HG02623 (cell line): ENCODE measurements around the gene PCDHGB2.
A peak's percentile ranks its signal among the peaks of the same experiment; 100 is the strongest.
"Not testable (repeated sequence)": the region's sequence is repeated elsewhere in the genome, so short reads cannot be mapped to it uniquely, and the experiment has no call there.

Experiments
- ATAC-seq: cut with Tn5 transposase; IDR thresholded peaks from one replicate; pipeline ENCODE4 v1.9.1; 2021; ENCODE audit warnings: moderate library complexity; ENCODE audit not compliant: unreplicated experiment

PCDHGB2 gene

GRCh38 chr5:141359790-141360426, at the start of gene PCDHGB2:
Gene PCDHGB2, plus strand, starts transcription at chr5:141359994. Its CDS starts 142 bp downstream, at chr5:141360136.
- ATAC-seq = peak; percentile 68

DNA sequence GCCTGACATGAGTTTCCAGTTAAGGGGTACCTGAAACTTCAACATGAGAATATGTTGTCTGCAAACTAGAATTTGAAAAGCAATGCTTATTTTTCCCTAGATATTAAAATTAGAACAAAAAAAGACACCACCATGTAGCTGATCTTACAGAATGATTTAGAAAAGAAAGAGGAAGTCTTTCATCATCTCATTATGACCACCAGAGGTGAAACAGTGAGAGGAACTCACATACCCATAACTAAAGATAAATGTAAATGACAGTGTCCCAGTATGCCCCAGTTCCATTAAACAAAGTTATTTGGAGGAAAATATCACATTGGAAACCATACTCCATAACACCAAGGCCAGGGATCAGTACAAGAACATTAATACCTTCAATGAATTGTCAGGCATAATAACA, 46.1 kb upstream of the PCDHGB2 start:
- ATAC-seq = no peak

- not testable (repeated sequence) for ATAC-seq
Measured at GRCh38 chr5:141316963-141317362, 42.8 kb upstream of the PCDHGB2 start.

GRCh38 chr5:141319202-141319601, 40.6 kb upstream of the PCDHGB2 start:
- no peak for ATAC-seq

DNA sequence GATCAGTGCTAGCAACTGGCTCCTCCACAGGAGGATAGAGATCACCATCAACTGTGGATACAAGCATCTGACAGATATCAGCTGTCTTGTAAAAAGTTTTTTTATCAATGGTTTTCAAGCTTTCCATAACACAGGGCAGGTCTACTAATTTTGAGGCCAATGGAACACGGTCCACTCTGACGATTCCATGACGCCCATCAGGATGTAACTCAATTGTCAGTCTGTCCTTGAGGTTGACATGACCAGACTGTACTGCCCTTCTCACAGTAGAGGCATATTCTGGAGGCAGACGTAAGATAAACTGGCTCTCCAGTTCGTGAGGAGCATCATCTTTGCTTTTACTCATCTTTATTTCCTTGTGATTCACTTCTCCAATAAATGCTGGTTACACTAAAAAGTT, 40.1 kb upstream of the PCDHGB2 start:
- no peak for ATAC-seq

DNA sequence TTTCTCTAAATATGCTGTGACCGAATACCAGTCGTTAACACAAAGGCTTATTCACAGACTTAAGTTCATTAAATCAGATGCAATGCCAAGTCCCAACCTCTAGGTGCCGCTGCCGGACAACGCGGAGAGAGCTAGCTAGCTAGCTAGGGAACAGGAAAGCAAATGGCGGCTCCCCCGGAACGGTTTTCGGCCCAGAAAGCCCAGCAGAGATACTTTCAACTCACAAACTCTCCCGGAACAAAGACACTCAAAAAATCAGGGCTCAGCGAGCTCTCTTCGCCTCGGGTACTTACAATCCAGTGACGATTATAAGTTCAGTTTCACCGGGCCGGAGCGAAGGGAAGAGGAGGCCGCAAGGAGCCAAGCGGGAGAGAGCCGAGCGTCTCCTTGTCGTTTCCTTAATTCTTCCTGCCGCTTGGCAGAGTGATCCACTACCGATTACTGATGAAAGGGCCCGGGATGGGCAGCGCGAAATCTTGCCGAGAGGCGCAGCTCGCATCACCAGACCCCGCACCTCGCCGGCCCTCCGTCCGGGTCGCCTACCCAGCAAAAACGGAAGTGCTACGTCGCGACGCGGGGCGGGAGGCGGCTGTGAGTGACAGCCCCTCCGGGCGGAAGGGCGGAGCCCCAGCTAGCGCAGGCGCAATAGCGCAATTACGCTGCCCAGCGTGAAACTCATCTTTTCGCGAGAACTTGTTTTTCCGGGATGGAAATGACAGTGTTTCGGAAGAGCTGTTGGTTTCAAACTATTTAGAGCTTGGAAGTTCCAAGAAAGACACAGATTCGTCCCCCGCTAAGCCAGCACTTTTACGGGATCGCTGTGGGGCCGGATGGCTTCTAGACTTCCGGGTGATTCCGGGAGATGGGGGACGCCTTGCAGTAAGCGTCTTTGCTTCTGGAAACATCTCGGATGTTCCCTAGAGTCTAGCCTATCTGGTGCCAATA, 39.3 kb upstream of the PCDHGB2 start, which contains the start of gene TAF7:
TAF7 (minus strand) TSS at position 560 of the 945 bp plus-strand sequence. CDS start 740 bp downstream, outside the sequence.
- peak; percentile 91 for ATAC-seq

GRCh38 chr5:141322261-141322660, 37.5 kb upstream of the PCDHGB2 start:
- ATAC-seq = no peak

GRCh38 chr5:141326088-141326854, 33.5 kb upstream of the PCDHGB2 start:
- peak; percentile 71 for ATAC-seq

- ATAC-seq = no peak
Measured at GRCh38 chr5:141328231-141328630, 31.6 kb upstream of the PCDHGB2 start.

- ATAC-seq = no peak
Measured at GRCh38 chr5:141330299-141331080, 29.3 kb upstream of the PCDHGB2 start, which contains the start of gene PCDHGA1. Gene PCDHGA1, plus strand, starts transcription at chr5:141330514.

DNA sequence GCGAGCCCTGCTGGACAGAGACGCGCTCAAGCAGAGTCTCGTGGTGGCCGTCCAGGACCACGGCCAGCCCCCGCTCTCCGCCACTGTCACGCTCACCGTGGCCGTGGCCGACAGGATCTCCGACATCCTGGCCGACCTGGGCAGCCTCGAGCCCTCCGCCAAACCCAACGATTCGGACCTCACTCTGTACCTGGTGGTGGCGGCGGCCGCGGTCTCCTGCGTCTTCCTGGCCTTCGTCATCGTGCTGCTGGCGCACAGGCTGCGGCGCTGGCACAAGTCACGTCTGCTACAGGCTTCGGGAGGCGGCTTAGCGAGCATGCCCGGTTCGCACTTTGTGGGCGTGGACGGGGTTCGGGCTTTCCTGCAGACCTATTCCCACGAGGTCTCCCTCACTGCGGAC, 27.2 kb upstream of the PCDHGB2 start:
- ATAC-seq = not testable (repeated sequence)

DNA sequence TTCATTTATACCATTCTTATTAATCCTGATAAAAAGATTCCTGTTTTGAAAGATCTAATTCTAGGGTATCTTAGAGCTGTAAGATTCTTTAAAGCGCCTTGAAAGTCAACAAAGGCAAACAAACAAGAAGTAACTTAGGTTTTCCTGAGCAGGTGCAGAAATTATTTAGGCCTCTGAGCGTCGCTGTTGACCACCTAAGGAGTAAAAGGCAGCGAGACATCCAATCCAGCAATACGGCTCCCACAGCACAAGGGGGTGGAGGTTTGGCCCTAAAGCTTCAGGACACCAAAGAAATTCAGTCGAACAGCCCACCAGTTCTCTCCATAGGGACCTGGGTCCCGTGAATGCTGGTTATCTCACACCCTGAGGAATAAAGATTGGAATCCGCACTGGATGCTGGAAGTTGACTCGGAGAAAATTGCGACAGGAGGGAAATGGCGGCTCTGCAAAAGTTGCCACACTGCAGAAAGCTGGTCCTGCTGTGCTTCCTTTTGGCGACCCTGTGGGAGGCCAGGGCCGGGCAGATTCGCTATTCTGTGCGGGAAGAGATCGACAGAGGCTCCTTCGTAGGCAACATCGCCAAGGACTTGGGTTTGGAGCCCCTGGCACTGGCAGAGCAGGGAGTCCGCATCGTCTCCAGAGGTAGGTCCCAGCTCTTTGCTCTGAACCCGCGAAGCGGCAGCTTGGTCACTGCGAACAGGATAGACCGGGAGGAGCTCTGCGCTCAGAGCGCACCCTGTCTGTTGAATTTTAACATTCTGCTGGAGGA, 21.1 kb upstream of the PCDHGB2 start, which contains the start of gene PCDHGA2:
PCDHGA2 (plus strand) TSS at position 223 of the 769 bp plus-strand sequence.
- no peak for ATAC-seq

DNA sequence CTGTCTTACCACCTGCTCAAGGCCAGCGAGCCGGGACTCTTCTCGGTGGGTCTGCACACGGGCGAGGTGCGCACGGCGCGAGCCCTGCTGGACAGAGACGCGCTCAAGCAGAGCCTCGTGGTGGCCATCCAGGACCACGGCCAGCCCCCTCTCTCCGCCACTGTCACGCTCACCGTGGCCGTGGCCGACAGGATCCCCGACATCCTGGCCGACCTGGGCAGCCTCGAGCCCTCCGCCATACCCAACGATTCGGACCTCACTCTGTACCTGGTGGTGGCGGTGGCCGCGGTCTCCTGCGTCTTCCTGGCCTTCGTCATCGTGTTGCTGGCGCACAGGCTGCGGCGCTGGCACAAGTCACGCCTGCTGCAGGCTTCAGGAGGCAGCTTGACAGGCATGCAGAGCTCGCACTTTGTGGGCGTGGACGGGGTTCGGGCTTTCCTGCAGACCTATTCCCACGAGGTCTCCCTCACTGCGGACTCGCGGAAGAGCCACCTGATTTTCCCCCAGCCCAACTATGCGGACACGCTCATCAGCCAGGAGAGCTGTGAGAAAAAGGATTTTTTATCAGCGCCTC, 18.9 kb upstream of the PCDHGB2 start:
- ATAC-seq = not testable (repeated sequence)

DNA sequence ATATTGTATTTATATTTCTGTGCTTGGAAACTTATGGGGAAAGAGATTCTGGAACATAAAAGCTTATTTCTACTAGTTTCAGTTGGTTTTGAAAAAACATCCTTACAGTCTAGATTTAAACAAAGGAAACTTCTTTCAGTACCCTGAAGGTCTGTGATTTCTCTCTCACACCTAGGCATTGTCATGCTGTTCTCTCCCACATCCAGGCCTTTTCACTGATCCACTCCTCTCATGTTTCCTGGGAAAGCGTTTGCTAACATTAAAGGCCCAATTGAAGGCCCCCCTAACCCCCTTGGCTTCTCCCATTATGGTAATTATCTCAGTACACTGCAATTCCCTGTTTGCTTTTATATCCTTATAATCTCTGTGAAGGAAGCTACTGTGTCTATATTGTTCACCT, 17.0 kb upstream of the PCDHGB2 start:
- no peak for ATAC-seq

- no peak for ATAC-seq
Measured at GRCh38 chr5:141343242-141343952, 16.4 kb upstream of the PCDHGB2 start, which contains the start of gene PCDHGA3. Gene PCDHGA3, plus strand, starts transcription at chr5:141343829. Its CDS starts 205 bp downstream, at chr5:141344034.

- no peak for ATAC-seq
Measured at GRCh38 chr5:141343953-141344463, 15.8 kb upstream of the PCDHGB2 start.

DNA sequence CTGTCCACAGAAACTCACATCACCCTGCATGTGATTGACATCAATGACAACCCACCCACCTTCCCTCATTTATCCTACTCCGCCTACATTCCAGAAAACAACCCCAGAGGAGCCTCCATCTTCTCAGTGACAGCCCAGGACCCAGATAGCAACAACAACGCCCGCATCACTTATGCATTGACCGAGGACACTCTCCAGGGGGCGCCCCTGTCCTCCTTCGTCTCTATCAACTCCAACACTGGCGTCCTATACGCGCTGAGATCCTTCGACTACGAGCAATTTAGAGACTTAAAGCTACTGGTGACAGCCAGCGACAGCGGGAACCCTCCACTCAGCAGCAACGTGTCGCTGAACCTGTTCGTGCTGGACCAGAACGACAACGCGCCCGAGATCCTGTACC, 14.5 kb upstream of the PCDHGB2 start:
- ATAC-seq = no peak

GRCh38 chr5:141346017-141346416, 13.8 kb upstream of the PCDHGB2 start:
- ATAC-seq = not testable (repeated sequence)
